ENCODE measurements around the gene TBC1D1.
A peak's percentile ranks its signal among the peaks of the same experiment; 100 is the strongest.
"Not testable (repeated sequence)": the region's sequence is repeated elsewhere in the genome, so short reads cannot be mapped to it uniquely, and the experiment has no call there.

Gene TBC1D1

DNA sequence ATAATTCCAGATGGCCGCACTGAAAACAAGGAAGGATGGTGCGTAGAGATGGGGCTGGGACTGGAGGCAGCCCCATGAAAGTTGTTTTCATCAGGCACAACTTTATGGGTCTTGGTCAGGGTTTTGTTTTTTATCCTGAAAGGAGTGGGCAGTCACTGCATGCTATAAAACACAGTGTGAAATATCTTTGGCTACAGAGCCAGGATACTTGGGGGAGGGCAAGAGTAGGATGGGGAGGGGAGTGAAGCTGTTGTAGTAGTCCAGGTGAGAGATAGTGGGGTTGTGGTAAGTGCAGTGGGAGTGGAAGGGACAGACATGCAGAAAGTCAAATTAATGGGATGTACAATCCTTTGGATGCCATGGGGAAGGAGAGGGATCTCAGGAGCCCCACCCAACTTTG lies 125.8 kb downstream of the TBC1D1 start:
- no peak for DNase-seq

DNA sequence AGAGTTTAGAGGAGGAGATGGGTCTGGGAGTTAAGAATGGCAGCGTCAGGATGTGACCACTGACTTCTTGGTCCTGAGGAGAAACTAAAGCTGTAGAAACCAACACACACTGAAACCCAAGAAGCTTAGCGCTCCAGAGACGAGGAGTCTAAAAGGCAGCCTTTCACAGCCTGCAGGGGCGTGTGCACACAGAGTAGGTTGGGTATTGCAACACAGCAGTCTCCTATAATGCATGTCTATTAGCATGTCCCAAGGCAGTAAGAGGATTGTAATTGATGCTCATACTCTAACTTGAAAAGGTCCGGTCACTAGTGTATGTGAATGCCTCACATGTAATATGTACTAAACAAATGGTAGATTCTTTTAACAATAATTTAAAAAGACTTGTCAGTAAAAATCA lies 126.7 kb downstream of the TBC1D1 start:
- DNase-seq = no peak

DNA sequence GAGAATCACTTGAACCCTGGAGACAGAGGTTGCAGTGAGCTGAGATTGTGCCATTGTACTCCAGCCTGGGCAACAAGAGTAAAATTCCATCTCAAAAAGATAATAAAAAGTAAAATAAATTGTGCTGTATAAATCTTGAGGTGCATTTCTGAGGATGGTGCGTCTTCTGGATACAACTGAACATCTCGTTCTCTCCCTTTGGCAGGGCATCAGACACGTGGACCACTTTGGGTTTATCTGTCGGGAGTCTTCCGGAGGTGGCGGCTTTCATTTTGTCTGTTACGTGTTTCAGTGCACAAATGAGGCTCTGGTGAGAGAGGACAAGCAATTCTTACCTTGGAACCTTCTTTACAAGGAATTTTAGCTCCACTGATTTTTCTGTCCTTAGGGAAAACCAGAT lies 129.5 kb downstream of the TBC1D1 start:
- no peak for DNase-seq

DNA sequence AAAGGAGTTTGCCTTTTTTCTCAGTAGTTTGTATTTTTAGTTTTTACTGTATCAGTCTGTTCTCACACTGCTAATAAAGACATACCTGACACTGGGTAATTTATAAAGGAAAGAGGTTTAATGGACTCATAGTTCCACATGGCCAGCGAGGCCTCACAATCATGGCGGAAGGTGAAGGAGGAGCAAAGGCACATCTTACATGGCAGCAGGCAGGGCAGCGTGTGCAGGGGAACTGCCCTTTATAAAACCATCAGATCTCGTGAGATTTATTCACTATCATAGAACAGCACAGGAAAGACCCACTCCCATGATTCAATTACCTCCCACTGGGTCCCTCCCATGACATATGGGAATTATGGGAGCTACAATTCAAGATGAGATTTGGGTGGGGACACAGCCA lies 130.1 kb downstream of the TBC1D1 start:
- DNase-seq = not testable (repeated sequence)

DNA sequence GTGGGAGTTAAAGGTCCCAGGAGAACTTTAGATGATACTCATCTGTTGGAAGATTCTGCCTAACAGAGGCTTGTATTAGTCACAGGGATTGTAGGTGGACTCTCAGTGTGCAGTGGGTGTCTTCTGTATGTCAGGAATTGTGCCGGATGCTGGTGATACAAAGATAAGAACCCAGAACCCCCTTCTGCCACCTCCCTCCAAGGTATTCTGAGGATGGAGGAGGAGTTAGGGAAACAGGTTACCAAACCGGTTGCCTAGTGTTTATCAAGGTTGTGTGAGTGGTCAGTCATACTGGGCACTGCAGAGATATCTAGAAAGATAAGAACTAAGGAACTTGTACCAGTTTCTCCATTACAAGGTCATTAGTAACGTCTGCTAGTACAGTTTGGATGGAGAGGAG lies 130.9 kb downstream of the TBC1D1 start:
- DNase-seq = no peak

DNA sequence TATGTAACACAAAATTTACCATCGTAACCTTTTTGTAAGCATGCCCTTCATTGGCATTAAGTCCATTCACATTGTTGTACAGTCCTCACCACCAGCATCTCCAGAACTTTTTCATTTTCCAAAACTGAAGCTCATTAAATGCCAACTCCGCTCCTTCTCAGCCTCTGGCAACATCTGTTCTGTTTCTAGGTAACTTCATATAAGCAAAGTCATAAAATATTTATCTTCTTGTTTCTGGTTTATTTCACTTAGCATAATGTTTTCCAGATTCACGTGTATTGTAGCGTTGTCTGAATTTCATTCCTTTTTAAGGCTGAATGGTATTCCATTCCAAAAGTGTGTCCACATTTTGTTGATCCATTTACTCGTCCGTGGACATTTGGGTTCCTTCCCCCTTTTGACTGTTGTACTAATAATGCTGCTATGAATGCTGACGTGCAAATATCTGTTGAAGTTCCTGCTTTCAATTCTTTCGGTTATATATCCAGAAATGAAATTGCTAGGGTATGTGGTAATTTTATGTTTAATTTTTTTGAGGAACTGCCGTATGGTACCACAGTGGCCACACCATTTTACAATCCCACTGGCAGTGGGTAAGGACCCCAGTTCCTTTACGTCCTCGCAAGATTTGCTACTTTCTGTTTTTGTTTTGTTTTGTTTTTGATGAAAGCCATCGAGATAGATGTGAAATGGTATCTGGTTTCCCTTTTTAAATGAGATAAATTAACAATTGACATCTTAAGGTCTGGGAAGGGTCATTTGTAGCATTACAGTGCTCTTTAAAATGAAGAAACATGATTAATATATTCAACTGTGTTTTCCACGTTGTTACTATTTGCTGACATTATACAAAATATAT lies 132.7 kb downstream of the TBC1D1 start:
- DNase-seq = no peak

DNA sequence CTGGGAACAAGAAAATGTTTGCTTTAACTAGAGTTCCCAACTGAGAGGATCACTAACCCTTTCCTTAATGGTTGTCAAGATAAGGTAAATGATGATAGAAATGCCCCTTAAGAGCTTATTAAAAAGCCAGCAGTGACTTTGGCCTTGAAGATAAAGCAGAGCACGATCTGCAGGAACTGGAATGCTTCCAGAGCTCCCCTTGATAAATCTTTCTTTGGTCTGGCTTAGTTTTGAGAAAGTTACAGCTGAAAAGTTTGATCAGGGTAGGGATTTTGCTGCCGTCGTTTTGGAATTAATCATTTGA lies 133.3 kb downstream of the TBC1D1 start:
- no peak for DNase-seq

DNA sequence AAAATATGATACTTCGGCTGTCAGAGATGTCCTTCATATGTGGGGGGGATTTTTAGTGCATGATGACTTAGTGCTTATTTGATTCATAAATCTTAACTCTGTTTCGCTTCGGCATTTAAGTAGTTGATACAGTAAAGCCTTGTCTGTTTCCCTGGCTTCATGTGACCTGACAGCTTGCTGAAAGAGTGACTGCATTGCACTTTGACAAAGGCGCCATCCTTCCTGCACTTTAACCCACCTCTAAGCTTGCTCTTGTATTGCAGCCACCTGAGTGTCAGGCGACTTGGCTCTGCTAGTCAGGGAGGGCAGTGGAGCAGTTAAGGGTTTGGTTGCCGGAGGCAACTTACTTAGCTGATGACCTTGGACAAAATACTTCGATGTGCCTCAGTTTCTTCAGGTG lies 134.8 kb downstream of the TBC1D1 start:
- DNase-seq = no peak

DNA sequence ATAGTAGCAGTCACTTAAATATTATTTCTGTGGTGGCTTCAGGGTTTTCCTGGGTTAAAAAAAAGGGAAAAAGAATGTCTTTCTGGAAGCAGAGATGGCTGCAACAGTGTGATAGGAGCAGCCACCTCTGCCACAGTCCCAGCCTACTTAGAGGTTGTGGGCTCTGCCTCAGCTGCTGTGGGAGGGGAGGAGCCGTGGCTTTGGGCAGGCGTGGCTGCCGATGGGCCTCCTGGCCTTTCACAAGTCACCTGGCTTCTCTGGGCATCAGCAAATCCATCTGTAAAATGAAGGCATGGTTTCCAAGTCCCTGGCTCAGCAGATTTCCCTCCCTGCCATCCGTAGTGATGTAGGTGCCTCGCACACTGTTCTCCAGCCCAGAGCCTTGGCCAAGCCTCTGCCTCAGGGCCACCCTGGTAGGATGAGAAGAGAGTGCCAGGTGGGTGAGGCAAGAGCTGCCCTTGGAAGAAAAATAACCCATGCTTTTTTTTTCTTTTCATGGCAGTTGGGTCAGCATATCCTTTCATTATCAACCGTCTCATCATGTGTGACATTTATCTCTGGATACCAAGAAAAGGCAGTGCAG lies 135.4 kb downstream of the TBC1D1 start:
- no peak for DNase-seq

DNA sequence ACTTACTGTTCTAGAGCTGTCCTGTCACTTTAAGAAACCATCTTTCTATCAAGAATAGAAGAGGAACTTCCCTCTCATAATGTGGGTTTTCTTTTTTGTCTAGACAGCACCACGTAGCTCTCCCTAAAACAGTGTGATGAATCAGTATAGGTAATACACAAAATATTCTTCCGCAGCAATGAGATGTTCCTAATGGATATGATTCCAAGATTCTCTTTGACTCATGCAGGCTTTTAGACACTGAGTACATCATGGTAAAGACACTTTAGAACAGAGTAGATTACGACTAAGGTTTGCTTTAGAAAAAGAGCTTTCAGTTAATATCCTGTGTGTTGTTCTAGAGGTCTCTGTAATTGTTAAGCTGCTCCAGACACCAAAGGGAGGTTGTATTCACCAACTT lies 139.1 kb downstream of the TBC1D1 start:
- DNase-seq = no peak

DNA sequence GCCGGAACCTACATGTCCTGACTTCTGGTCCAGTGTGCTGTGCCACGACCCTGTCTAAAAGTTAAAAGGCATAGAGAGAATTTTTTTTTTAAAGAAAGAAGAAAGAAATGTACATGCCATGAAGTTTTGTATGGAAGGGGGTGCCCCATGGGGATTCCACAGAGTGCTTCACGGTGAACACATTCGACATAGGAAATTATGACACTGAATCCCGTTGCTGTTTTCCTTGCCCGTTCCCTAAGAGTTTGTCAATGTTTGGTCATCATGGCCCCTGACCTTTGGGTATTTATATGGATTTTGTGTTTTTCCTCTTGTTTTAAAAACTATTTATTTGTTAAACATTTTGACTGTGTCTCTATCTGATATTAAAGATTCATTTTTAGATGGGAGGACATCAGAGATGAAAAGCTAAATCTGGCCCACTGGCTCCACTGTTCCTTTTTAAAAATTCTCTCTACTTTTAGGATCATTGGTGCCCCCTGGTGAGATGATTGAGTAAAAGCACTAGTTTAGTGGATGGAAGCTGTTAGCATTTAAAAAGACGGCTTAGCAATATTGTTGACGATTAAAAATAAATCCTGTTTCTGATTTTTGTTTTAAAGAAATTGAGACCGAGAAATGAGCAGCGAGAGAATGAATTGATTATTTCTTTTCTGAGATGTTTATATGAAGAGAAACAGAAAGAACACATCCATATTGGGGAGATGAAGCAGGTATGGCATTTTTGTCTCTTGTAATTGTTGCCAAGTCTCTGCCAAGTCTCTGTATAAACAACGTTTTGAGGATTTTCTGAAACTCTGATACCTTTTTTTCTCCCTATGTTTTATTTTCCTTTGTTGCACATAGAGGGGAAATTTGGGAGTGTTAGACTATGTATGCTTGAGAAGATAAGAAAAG lies 144.3 kb downstream of the TBC1D1 start:
- peak; percentile 69 to 73 for DNase-seq

DNA sequence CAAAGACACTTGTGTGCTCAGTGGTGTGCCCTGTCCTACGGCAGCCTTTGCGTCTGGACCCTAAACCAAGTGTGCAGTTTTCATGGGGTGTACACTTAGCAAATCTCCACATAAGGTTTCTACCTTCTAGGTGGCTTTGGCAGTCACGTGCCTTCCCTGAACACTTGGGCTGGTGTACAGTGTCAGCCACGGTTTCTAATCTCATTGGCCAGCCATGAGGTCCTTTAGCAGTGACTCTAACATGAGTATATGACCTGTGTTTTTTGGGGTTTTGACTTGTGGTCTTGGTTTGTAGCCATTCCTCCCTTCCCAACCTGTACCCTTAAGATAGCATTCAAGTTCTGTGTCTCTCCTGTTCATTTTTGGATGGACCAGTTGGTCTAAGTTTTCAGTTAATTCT lies 145.7 kb downstream of the TBC1D1 start:
- no peak for DNase-seq

DNA sequence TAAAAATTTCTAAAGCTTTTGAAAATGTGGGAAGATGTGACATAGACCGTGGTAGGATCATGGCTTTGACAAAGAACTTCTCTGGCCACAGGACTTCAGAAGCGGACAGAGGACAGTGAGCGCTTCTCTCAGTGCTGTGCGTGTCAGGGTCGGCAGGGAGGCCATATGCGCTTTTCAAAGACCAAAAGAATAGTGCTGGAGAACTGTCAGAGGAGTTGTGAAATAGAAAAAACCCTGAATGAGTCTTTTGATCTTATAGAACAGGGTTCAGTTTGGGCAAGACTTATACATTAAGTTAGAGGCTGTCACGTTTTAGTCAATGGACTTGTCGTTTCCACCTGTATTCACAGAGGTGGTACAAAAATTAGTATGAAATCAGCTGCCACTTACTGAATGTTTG lies 146.7 kb downstream of the TBC1D1 start:
- no peak for DNase-seq

DNA sequence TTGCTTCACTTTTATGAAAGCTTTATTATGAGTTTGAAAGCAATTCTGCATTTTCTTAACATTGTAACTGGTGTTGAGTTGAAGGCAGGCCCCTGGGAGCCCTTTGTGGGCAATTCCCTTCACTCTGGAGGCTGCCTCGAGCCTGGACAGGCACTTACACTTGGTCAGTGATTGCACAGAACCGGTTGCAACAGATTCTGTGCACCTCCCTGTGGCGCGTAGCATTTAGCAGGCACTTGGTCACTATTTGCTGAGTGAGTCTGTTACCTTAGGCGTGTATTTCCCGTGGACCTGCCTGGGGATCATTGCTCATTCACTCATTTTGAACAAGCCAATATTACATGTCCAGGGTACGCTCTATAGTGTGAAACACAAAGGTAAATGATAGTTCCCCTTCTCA lies 149.7 kb downstream of the TBC1D1 start:
- DNase-seq = no peak

DNA sequence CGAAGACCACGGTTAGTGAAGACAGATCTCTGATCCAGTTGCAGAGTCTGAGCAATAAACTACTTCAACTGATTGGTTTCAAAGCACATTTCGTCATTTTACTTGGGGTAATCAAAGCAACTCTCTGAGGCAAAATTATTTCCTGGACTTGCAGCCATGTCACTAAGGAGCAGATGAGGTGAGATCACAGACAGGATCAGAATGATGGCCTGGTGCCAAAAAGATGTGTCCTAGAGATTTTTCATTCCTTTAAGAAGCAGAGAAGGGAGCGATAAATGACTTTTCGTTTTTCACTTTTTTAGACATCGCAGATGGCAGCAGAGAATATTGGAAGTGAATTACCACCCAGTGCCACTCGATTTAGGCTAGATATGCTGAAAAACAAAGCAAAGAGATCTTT lies 153.2 kb downstream of the TBC1D1 start:
- DNase-seq = no peak

DNA sequence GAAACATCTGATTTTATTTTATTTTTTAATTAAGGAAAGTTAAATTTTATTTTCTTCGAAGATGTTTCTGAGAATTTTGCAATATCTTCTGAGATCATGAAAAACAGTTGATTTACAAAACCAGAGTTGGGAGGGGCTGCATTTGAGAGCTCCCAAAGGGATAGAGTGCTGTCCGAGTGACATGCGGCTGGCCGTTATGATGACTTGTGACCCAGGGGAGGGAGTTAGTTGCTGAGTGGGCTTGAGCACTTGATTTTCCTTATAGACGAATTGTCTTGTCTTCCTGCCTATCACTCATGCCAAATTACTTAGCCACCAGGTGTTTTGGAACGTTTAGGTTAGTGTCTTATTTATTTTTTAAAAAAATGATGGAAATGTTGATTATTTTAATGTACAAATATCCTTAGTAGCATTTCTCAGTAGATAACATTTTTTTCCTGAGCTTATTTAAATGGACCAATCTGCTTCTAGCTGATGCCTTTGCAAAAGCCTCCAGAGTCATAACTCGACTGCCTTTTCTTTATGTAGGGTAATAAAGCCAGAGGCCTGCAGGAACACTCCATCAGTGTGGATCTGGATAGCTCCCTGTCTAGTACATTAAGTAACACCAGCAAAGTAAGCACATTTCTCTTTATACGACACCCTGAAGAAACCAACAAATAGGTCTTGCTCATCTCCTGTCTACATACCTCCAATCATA lies 154.6 kb downstream of the TBC1D1 start:
- DNase-seq = no peak

DNA sequence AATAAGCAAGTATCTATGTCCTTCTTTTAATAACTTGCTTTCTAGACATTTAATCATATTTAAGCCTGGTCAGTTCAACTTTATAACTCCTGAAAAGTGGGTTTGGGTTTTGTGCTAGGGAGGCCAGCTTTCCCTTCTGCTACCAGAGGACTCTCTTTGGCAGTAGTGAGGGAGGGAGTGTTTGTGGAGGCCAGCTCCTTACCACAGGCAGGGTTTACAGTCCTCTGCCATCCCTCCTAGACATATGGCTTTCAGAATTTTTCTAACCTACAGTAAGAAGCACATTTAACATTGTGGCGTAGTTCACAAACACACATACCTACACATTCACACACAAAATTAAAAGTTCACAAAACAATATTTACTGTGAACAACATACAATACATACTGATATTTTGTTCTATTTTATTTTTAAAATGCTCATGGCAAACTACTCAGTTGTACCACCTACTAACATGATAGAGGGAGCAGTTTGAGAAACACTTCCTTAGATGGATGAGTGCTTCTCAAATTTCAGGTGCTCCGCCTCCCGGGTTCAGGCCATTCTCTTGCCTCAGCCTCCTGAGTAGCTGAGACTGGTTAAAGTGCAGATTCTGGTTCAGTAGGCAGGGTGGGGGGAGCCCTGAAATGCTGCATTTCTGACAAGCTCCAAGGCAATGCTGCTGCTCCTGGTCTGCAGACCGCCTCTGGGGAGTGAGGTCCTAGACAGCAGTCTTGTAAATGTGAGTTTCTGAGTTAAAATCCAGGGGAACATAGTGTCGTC lies 156.0 kb downstream of the TBC1D1 start:
- DNase-seq = no peak

DNA sequence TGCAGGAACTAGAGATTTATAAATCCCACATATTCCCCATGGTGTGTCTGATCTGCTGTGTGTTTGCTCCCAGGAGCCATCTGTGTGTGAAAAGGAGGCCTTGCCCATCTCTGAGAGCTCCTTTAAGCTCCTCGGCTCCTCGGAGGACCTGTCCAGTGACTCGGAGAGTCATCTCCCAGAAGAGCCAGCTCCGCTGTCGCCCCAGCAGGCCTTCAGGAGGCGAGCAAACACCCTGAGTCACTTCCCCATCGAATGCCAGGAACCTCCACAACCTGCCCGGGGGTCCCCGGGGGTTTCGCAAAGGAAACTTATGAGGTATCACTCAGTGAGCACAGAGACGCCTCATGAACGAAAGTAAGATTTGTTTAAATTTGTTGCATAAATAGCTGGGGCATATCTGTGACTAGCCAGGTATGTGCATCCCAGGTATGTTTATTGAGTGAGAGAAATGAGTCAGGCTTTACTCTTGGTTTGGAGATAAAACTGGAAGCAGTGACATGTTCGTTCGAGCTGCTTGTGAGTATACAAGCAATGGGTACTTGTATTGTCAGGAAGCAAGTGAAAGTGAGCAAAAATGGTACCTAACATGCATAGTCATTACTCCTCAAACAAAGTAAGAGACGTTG lies 158.8 kb downstream of the TBC1D1 start:
- DNase-seq = no peak

DNA sequence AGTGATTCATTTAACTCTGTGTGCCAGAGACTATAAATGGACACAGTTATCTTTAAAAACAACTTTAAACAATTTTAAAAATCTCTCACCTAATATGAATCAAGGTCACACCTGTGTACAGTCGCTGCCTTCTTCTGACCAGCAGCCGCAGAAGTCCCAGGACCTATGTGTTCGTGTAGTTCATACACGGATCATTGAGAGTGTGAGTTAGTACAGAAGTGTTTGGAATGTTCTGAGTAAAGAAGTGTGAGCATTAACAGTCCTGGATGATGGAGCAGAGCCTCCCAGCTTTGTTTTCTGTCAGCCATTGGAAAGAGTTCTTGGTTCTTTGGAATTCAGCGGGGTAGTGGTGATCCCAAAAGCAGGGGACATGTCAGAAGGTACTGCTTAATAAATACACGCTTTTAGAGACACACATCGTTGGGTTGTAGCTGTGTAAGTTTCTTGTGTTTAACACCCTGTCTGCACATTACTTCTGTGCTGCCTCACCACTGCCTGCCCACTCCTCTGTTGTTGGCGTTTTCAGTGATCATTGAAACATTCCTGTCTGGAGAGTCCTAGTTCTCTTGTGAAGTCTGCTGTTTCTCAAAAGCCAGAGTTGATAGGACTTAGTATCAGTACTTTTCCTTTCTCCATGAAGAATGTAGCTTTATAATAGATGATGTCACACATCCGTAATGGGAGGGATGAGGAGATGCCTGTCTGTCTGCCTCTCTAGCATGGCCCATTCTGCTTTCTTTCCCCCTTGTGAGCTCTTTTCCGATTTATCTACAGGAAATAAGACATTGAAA lies 159.9 kb downstream of the TBC1D1 start:
- no peak for DNase-seq

DNA sequence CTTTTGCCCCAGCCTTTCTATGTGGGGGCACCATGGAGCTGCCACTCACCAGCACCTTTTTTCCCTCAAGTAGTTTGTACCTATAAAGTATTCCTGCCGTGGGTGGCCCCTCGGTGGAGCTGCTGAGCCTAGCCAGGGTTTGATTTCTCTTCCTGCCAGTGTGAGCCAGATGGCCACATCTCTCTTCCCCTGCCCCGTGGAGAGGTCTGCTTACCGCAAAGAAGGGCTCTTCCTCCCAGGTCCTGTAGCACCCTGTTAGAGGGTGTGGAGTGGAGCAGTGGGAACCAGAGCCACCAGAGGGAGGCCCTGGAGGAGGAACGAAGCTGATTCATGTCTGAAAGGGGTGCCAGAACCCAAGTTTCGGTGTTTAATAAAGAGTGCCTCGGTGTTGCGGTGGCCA lies 164.7 kb downstream of the TBC1D1 start:
- no peak for DNase-seq

DNA sequence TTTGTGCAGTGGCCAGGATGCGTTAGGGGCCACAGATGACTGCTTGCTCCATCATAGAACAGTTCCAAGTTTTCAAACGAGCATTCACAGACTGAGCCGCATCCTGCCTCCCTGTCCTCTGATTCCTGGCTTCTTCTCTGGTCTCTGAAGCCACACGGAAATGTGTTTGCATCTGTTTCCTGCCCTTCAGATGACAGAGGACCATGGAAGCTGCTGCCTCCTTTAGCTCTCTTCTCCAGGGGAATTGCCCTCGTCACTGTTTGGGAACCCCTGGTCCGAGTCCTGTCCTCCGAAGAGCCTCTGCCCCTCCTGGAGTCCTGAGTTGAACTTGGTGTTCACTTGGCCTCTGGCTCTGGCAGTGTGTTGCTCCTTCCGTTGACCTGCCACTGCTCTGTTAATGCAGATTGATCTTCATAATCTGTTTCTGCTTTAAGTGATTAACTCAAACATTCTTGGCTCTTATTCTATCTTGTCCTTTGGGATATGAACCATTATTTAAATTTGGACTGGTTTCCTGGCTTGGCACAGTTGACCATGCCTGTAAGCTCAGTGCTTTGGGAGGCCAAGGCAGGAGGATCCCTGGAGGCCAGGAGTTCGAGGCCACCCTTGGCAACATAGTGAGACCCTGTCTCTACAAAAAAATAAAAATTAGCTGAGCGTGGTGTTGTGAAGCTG lies 165.3 kb downstream of the TBC1D1 start:
- no peak for DNase-seq
